Right lobe of liver (tissue), 4 donors: ENCODE measurements around the gene MRPL22.

Source experiments
- POLR2A ChIP-seq: fragments of 450-650 bp; IDR thresholded peaks from one replicate; pipeline ENCODE4 v1.6.1; 2017; ENCODE audit warnings: antibody characterized with exemption, mild to moderate bottlenecking
- TF ChIP-seq, protein P1 (sequence below), 4 donors: fragments of 200-600 bp in 3 of 4; fragments of 450-650 bp in 1 of 4; IDR thresholded peaks; one replicate each; pipeline versions ENCODE4 v1.5.1 to v1.8.0; 2016 to 2022; ENCODE audit warnings: antibody characterized with exemption in 4 of 4, mild to moderate bottlenecking in 2 of 4
- donor health status: DM: no; HTN: no; CAD: no.
- donor health status: DM: no; HTN: no; CAD: no.
- donor health status: DM: no; HTN: yes; CAD: no.

DNA sequence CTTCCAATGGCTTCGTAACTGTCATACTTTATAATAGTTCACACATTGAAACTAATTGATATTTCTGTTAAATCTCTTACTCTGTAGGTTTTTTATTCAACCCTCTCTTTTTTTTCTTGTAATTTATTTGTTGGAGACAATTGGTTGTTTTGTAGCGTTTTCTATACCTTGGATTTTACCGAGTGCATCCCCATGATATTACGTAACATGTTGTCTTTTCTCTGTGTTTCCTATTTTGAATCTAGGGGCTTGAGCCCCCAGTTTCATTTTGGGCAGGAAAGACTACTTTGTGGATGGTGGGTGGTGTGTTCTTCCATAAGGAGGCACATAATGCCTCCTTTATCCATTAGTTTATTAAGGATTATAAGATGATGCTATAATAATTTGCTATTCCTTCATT is 7.4 kb downstream of the MRPL22 start:
- no peak for TF ChIP-seq POLR2A
- TF ChIP-seq, protein P1, sequence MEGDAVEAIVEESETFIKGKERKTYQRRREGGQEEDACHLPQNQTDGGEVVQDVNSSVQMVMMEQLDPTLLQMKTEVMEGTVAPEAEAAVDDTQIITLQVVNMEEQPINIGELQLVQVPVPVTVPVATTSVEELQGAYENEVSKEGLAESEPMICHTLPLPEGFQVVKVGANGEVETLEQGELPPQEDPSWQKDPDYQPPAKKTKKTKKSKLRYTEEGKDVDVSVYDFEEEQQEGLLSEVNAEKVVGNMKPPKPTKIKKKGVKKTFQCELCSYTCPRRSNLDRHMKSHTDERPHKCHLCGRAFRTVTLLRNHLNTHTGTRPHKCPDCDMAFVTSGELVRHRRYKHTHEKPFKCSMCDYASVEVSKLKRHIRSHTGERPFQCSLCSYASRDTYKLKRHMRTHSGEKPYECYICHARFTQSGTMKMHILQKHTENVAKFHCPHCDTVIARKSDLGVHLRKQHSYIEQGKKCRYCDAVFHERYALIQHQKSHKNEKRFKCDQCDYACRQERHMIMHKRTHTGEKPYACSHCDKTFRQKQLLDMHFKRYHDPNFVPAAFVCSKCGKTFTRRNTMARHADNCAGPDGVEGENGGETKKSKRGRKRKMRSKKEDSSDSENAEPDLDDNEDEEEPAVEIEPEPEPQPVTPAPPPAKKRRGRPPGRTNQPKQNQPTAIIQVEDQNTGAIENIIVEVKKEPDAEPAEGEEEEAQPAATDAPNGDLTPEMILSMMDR (IDR thresholded peaks at IDR 0.05) = no peak
